Measurements from ENCODE around the gene NUAK2.
A peak's percentile ranks its signal among the peaks of the same experiment; 100 is the strongest.

NUAK2 gene

GRCh38 chr1:205284420-205285144 is 37.0 kb downstream of the NUAK2 start (continued):
- TF ChIP-seq, protein P1, sequence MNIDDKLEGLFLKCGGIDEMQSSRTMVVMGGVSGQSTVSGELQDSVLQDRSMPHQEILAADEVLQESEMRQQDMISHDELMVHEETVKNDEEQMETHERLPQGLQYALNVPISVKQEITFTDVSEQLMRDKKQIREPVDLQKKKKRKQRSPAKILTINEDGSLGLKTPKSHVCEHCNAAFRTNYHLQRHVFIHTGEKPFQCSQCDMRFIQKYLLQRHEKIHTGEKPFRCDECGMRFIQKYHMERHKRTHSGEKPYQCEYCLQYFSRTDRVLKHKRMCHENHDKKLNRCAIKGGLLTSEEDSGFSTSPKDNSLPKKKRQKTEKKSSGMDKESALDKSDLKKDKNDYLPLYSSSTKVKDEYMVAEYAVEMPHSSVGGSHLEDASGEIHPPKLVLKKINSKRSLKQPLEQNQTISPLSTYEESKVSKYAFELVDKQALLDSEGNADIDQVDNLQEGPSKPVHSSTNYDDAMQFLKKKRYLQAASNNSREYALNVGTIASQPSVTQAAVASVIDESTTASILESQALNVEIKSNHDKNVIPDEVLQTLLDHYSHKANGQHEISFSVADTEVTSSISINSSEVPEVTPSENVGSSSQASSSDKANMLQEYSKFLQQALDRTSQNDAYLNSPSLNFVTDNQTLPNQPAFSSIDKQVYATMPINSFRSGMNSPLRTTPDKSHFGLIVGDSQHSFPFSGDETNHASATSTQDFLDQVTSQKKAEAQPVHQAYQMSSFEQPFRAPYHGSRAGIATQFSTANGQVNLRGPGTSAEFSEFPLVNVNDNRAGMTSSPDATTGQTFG (tag by site-specific recombination; IDR thresholded peaks at IDR 0.05; ENCODE audit: borderline replicate concordance) = no peak
- TF ChIP-seq OSR2 (tag by site-specific recombination; IDR thresholded peaks at IDR 0.05) (0 out of 2 replicates have a peak, but pooled peaks have one; percentile 57), ZNF157 (tag by site-specific recombination; IDR thresholded peaks at IDR 0.05) (no peak), SCRT1 (tag by site-specific recombination; IDR thresholded peaks at IDR 0.05; ENCODE audit: borderline replicate concordance) (no peak), ZEB2 (tag by site-specific recombination; IDR thresholded peaks at IDR 0.05) (0 out of 2 replicates have a peak, but pooled peaks have one; percentile 50), ZNF175 (tag by site-specific recombination; IDR thresholded peaks at IDR 0.05) (no peak), MZF1 (tag by site-specific recombination; IDR thresholded peaks at IDR 0.05; ENCODE audit: borderline replicate concordance) (no peak), SALL2 (tag by site-specific recombination; IDR thresholded peaks at IDR 0.05; ENCODE audit: borderline replicate concordance) (no peak), PBX3 (CRISPR knock-in tag; IDR thresholded peaks at IDR 0.05) (no peak), ZNF16 (tag by site-specific recombination; IDR thresholded peaks at IDR 0.05; ENCODE audit: low read depth) (no peak), ZNF501 (tag by site-specific recombination; IDR thresholded peaks at IDR 0.05) (no peak), YY1 (tag by site-specific recombination; IDR thresholded peaks at IDR 0.05) (no peak; the same call in 1 of the 2 replicates), KLF10 (tag by site-specific recombination; IDR thresholded peaks at IDR 0.05) (no peak), KLF9 (tag by site-specific recombination; IDR thresholded peaks at IDR 0.05; ENCODE audit: low read depth) (no peak), ZNF366 (tag by site-specific recombination; conservative IDR thresholded peaks at IDR 0.05) (no peak), ZNF561 (tag by site-specific recombination; IDR thresholded peaks at IDR 0.05; ENCODE audit: borderline replicate concordance) (no peak), REST (tag by site-specific recombination; IDR thresholded peaks at IDR 0.05) (no peak), ZNF843 (tag by site-specific recombination; IDR thresholded peaks at IDR 0.05) (no peak), FEZF1 (tag by site-specific recombination; IDR thresholded peaks at IDR 0.05) (no peak), ZNF121 (tag by site-specific recombination; IDR thresholded peaks at IDR 0.05) (no peak), ZIC2 (tag by site-specific recombination; IDR thresholded peaks at IDR 0.05) (peak; percentile 46), ZNF221 (tag by site-specific recombination; IDR thresholded peaks at IDR 0.05; ENCODE audit: borderline replicate concordance) (no peak), SP2 (tag by site-specific recombination; IDR thresholded peaks at IDR 0.05) (peak; percentile 61), GLIS1 (tag by site-specific recombination; IDR thresholded peaks at IDR 0.05) (peak; percentile 97), SETDB1 (IDR thresholded peaks at IDR 0.05; ENCODE audit: insufficient read length, low read length) (no peak), MEIS1 (CRISPR knock-in tag; IDR thresholded peaks at IDR 0.05; ENCODE audit: borderline replicate concordance) (no peak), ZNF747 (tag by site-specific recombination; IDR thresholded peaks at IDR 0.05) (no peak), ZBTB48 (tag by site-specific recombination; IDR thresholded peaks at IDR 0.05) (peak; percentile 77)
- TF ChIP-seq, protein P2, sequence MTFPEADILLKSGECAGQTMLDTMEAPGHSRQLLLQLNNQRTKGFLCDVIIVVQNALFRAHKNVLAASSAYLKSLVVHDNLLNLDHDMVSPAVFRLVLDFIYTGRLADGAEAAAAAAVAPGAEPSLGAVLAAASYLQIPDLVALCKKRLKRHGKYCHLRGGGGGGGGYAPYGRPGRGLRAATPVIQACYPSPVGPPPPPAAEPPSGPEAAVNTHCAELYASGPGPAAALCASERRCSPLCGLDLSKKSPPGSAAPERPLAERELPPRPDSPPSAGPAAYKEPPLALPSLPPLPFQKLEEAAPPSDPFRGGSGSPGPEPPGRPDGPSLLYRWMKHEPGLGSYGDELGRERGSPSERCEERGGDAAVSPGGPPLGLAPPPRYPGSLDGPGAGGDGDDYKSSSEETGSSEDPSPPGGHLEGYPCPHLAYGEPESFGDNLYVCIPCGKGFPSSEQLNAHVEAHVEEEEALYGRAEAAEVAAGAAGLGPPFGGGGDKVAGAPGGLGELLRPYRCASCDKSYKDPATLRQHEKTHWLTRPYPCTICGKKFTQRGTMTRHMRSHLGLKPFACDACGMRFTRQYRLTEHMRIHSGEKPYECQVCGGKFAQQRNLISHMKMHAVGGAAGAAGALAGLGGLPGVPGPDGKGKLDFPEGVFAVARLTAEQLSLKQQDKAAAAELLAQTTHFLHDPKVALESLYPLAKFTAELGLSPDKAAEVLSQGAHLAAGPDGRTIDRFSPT (tag by site-specific recombination; IDR thresholded peaks at IDR 0.05) = 0 out of 2 replicates have a peak, but pooled peaks have one; percentile 6
- TF ChIP-seq, protein P3, sequence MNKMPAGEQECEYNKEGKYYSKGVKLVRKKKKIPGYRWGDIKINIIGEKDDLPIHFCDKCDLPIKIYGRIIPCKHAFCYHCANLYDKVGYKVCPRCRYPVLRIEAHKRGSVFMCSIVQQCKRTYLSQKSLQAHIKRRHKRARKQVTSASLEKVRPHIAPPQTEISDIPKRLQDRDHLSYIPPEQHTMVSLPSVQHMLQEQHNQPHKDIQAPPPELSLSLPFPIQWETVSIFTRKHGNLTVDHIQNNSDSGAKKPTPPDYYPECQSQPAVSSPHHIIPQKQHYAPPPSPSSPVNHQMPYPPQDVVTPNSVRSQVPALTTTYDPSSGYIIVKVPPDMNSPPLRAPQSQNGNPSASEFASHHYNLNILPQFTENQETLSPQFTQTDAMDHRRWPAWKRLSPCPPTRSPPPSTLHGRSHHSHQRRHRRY (tag by site-specific recombination; IDR thresholded peaks at IDR 0.05) = no peak
